Kidney (tissue), 14 donors: ENCODE results near the gene PRKRA. TPM values are rescaled to one million over a fixed set of nuclear protein-coding genes. Genes with fewer than 3 reads are reported as not detected.

ENCODE experiments used
- DNase-seq, 5 donors: peaks; one replicate each; pipeline ENCODE4 v3.0.0-alpha.2; 2013 to 2020
- FAIRE-seq: peaks from 2 replicates; lab custom pipeline; 2012; peaks lifted over from hg19 to GRCh38; lab: Jason Lieb, UNC
- H3K27ac ChIP-seq, 2 donors: one replicate each; pipeline ENCODE4 v1.7.0; 2013; ENCODE audit warnings: low read depth in 2 of 2, low read length in 2 of 2, inconsistent platforms in 1 of 2
- H3K27me3 ChIP-seq: one replicate; pipeline ENCODE4 v1.7.1; 2013; ENCODE audit warnings: low read length, inconsistent platforms; ENCODE audit not compliant: control insufficient read depth, insufficient read depth
- H3K36me3 ChIP-seq, 3 donors: one replicate each; pipeline versions ENCODE4 v1.7.0 to v1.7.1; 2013; ENCODE audit warnings: low read length in 3 of 3, control low read depth in 1 of 3, inconsistent platforms in 1 of 3; ENCODE audit not compliant: insufficient read depth in 3 of 3, control insufficient read depth in 2 of 3
- H3K4me1 ChIP-seq, 3 donors: one replicate each; pipeline versions ENCODE4 v1.7.0 to v1.7.1; 2013; ENCODE audit warnings: low read length in 3 of 3, inconsistent platforms in 1 of 3, low read depth in 1 of 3; ENCODE audit not compliant: control insufficient read depth in 2 of 3, insufficient read depth in 2 of 3
- H3K4me3 ChIP-seq, 3 donors: one replicate each; pipeline versions ENCODE4 v1.7.0 to v1.8.1; 2013; ENCODE audit warnings: low read length in 3 of 3, control low read depth in 1 of 3, inconsistent platforms in 1 of 3
- H3K9ac ChIP-seq, 3 donors: one replicate each; pipeline versions ENCODE4 v1.7.0 to v1.7.1; 2013; ENCODE audit warnings: low read length in 3 of 3, control low read depth in 1 of 3, inconsistent platforms in 1 of 3
- H3K9me3 ChIP-seq, 3 donors: one replicate each; pipeline versions ENCODE4 v1.7.0 to v1.7.1; 2013; ENCODE audit warnings: low read length in 3 of 3, control low read depth in 1 of 3, inconsistent platforms in 1 of 3; ENCODE audit not compliant: control insufficient read depth in 2 of 3, insufficient read depth in 1 of 3
- intact Hi-C: fragments of 100-400 bp; cut with DNase I; formaldehyde crosslinking; loops from one replicate; pipeline ENCODE4 v1.11.1; 2022
- polyA plus RNA-seq: library from polyadenylated mRNA; stranded (reverse); fragments of 350-450 nt; fragmentation: Illumina TruSeq; extraction: RNeasy Lipid Tissue Mini Kit (QIAGEN cat#74804); gene quantifications from one replicate; pipeline ENCODE4 v1.2.3, GENCODE V29; 2014; ENCODE audit warnings: low read depth, low replicate concordance; ENCODE audit not compliant: insufficient read depth
- total RNA-seq: library from RNA; stranded (reverse); fragmentation: NEBNext Ultra II Directional; extraction: Animal tissue kit (Norgen Biotek cat#: 25700); gene quantifications from one replicate; pipeline ENCODE4 v1.2.1, GENCODE V29; 2021
- TF ChIP-seq, protein P1 (sequence below): IDR thresholded peaks from 3 replicates; pipeline ENCODE4 v1.5.1; 2012; ENCODE audit warnings: mild to moderate bottlenecking, moderate library complexity, borderline replicate concordance; ENCODE audit not compliant: insufficient read depth; ENCODE audit errors: extremely low read depth
- donor health status: control.
- donor health status: control.
- donor health status: control.
- donor health status: control.
- donor health status: control.
- donor health status: DM: yes; HTN: yes; CAD: no.
- donor health status: Normal renal cell carcinoma (clear cell type).

The PRKRA gene
- total and polyA plus RNA-seq, 2 donors from 2014 or later, result 42.6 to 43.0 TPM

DNA sequence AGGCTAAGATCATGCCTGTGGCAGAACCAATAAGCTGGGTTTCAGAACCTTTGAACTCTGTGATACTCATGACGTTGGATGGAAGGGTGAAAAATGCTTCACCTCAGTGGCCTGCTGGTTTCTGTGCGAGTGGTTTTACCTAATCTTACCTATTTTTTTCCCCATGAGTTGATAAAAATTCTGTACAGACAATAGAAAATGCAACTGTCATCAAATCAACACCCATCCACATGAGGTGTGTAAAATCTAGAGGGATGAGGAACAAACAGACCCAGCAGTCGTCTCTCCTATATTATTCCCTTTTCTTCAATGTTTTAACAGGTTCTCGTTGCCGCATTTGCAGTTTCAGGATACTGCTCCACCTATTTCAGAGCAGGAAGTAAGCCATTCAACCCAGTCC, 67.3 kb downstream of the PRKRA start:
- Histone ChIP-seq H3K4me3 (no peak overlapping the region), H3K4me1 (no peaks in the 10 kb centered on the region), H3K27ac (no peak overlapping the region), H3K9me3 (no peaks in the 10 kb centered on the region), H3K27me3 (no peaks in the 10 kb centered on the region), H3K36me3 (no peaks in the 10 kb centered on the region), H3K9ac (no peak overlapping the region)
- DNase-seq (no peak), FAIRE-seq (no peak)
- intact Hi-C loops, result no loop called here
- TF ChIP-seq, protein P1, sequence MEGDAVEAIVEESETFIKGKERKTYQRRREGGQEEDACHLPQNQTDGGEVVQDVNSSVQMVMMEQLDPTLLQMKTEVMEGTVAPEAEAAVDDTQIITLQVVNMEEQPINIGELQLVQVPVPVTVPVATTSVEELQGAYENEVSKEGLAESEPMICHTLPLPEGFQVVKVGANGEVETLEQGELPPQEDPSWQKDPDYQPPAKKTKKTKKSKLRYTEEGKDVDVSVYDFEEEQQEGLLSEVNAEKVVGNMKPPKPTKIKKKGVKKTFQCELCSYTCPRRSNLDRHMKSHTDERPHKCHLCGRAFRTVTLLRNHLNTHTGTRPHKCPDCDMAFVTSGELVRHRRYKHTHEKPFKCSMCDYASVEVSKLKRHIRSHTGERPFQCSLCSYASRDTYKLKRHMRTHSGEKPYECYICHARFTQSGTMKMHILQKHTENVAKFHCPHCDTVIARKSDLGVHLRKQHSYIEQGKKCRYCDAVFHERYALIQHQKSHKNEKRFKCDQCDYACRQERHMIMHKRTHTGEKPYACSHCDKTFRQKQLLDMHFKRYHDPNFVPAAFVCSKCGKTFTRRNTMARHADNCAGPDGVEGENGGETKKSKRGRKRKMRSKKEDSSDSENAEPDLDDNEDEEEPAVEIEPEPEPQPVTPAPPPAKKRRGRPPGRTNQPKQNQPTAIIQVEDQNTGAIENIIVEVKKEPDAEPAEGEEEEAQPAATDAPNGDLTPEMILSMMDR, result no peak

Other genes starting within 250 kb of the PRKRA start
- 4.3 TPM for gene PJVK, start 203 bp upstream of the PRKRA start, total RNA-seq
- gene PJVK, start 203 bp upstream of the PRKRA start, polyA plus RNA-seq, result 6.2 TPM
- gene FKBP7, start 27.4 kb upstream of the PRKRA start, total RNA-seq, result 8.2 TPM
- 10.8 TPM for gene FKBP7, start 27.4 kb upstream of the PRKRA start, polyA plus RNA-seq
- gene PLEKHA3, start 29.3 kb upstream of the PRKRA start, total RNA-seq, result 34.2 TPM
- 9.4 TPM for gene PLEKHA3, start 29.3 kb upstream of the PRKRA start, polyA plus RNA-seq